ENCODE measurements around the gene NPAS3.

DNA sequence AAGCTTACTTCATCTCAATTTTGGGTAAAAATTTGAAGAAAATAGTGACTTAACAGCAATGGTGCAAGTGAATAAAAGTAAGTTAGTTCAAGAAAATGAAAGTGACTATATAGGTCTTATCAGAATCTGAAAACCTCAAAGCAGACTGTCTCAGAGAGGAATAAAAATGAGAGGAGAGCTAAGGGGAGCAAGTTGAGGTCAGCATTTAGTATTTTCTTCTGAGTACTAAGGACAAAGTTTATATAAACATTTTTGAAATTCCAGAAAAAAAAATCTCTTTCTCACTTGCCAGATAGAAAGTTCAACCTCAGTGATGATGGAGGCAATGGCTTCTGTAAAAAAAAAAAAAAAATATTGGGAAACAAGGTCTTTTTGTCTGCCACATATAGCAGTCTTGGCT, 414.1 kb downstream of the NPAS3 start:
- TF ChIP-seq, protein P1, sequence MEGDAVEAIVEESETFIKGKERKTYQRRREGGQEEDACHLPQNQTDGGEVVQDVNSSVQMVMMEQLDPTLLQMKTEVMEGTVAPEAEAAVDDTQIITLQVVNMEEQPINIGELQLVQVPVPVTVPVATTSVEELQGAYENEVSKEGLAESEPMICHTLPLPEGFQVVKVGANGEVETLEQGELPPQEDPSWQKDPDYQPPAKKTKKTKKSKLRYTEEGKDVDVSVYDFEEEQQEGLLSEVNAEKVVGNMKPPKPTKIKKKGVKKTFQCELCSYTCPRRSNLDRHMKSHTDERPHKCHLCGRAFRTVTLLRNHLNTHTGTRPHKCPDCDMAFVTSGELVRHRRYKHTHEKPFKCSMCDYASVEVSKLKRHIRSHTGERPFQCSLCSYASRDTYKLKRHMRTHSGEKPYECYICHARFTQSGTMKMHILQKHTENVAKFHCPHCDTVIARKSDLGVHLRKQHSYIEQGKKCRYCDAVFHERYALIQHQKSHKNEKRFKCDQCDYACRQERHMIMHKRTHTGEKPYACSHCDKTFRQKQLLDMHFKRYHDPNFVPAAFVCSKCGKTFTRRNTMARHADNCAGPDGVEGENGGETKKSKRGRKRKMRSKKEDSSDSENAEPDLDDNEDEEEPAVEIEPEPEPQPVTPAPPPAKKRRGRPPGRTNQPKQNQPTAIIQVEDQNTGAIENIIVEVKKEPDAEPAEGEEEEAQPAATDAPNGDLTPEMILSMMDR (IDR thresholded peaks at IDR 0.05): no peak
- no peak for TF ChIP-seq POLR2A (IDR thresholded peaks at IDR 0.05)
